HG03469 (cell line): ENCODE results near the gene RGSL1.

ENCODE experiments used
- ATAC-seq: cut with Tn5 transposase; IDR thresholded peaks from one replicate; pipeline ENCODE4 v1.9.1; 2021; ENCODE audit warnings: mild to moderate bottlenecking, moderate library complexity, moderate number of reproducible peaks; ENCODE audit not compliant: unreplicated experiment

RGSL1 gene

GRCh38 chr1:182587666-182588499 is 137.9 kb downstream of the RGSL1 start:
- no peak for ATAC-seq

GRCh38 chr1:182588500-182589396 is 138.8 kb downstream of the RGSL1 start, which contains the start of gene RNASEL:
TSS of gene RNASEL (minus strand) at chr1:182589256. CDS start at chr1:182586806, 2,450 bp downstream.
- peak; percentile 46 for ATAC-seq

DNA sequence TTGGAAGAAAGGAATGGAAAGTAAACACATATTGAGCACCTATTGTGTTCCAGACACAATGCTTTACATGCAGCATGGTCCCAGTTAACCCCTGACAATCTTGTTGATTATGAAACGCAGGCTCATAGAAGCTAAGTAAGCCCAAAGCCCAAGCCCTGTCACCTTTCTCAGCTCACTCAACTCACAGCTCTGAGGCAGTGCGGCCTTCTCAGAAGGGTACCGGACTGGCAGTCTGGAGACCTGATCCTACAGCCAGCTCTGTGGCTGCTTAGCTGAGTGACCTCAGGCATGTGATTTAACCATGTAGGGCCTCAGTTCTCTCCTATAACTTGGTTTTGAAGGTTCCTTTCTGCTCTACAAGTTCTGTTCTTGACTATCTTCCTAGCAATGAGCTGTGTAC is 139.6 kb downstream of the RGSL1 start:
- no peak for ATAC-seq

GRCh38 chr1:182589931-182590330 is 140.0 kb downstream of the RGSL1 start:
- ATAC-seq, result no peak

DNA sequence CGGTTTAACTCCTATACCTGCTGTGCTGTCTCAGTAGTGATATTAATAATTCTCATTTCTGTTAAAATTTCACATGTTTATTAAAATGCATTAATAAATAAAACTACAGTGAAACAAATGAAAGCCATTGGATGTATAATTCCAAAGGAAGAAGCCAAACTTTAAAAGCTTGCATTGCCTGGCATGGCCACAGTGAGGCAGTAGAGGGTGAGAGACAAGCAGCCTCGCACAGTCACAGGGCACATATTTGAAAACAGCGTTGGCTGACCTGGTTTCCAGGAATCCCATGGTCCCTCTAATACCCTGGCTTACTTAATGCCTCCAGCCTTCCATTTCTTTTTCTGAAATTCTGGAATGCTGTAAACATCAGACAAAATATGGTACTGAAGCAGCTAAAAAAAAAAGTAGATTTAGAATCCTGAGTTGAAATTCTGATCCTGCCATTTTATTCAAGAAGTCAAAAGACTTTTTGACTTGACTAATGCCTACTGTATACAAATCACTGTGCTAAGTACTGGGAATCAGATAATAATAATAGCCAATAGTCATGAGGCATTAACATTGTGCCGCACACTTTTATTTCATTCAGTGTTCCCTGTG is 145.8 kb downstream of the RGSL1 start:
- ATAC-seq, result no peak

DNA sequence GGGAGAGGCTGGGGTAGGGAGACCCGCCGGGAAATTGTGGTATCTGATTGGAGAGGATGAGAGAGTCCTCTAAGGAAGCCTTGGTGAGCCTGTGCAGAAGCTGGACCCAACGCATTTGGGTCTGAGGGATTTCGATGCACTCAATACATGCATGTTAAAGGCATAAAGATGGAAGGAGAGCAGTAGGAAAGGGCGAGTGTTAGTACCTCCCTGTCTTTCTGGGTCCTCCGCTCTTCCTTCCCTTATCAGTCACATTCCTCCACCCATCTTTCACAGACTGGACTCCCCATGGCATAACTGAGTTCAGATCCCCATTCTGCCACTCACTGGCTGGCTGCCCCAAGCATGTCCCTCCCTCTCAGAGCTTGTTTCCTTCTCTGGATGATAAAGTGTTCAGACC is 147.0 kb downstream of the RGSL1 start:
- ATAC-seq, result no peak

DNA sequence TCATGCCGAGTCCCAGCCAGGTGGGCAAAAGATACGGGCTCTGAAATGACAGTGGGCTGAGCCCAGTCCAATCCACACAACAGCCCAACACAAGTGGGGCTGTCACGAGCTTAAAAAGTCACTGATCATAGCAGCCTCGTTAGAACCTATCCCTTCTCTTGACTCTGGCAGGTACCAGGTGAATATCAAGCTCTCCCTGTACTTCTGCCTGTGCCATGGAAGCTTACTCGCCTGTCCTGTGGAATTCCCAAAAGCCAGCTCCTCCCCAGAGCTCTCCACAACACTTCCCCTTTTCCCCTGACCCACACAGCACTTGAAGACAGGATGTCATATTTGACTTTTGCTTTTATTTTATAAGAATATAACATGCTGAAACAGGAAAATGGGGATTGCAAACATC is 148.3 kb downstream of the RGSL1 start:
- no peak for ATAC-seq

GRCh38 chr1:182599339-182599738 is 149.4 kb downstream of the RGSL1 start:
- no peak for ATAC-seq

- ATAC-seq, result no peak
Measured at GRCh38 chr1:182600036-182600713, 150.2 kb downstream of the RGSL1 start.

DNA sequence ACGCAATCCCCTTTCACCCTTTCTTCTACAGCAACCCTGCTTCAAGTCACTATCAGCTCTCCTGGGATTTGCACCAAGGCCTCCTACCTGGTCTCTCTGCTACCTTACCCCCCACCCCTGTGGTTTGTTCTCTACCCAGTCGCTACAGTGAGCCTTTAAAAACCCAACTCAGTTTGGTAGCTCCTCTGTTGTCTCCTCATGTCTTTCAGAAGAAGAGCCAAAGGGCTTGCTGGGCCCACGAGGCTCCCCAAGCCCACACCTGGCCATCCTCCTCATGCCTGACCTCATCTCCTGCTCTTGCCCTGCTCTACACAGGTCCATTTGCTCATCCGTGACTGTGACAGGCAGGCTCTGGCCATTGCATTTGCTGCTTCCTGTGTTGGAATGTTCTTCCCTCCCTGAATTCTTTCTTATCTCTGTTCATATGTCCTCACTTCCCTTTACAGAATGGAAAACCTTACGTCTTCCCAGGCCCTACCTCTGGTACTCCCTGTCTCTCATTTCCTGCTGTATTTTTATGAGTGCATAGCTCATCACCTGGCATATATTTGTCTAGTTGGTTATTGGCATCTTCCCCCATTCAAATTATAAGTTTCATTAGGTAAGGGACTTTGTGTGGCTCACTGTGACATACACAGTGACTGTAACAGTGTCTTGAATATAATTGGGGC is 150.9 kb downstream of the RGSL1 start:
- ATAC-seq, result no peak

GRCh38 chr1:182601416-182601786 is 151.5 kb downstream of the RGSL1 start:
- ATAC-seq, result no peak

- no peak for ATAC-seq
Measured at GRCh38 chr1:182601913-182602312, 152.0 kb downstream of the RGSL1 start.

DNA sequence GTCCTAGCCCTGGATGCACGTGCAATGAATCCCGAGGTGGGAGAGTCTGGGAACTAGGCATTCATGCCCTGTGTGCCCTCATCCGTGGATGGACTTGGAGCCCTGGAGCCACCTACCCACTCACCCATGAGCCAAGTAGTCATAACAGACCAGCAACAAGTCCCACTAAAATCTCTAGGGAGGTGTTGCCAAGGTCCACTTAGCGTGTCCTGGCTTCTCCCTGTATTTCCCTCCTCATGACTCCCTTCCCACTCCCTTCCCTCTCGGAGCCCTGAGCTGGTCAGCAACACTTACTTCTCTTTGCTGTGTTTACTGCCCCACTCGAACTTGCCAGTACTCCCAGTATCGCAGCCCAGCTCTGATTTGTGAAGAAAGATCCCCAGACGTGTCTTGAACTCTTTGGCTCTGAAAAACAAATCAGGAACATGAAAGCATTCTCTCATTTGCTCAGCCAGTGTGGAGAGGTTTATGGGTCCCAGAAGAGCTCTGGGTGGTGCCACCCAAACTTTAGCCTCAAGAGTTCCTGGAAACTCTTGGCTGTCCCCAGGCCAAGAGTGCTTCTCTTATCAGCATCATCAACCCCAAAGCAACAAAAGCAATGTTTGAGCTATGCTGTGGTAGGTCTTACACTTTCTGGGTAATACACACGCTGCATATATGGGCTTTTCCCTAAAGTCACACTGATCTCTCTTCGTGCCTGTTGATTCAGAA is 153.1 kb downstream of the RGSL1 start:
- no peak for ATAC-seq

DNA sequence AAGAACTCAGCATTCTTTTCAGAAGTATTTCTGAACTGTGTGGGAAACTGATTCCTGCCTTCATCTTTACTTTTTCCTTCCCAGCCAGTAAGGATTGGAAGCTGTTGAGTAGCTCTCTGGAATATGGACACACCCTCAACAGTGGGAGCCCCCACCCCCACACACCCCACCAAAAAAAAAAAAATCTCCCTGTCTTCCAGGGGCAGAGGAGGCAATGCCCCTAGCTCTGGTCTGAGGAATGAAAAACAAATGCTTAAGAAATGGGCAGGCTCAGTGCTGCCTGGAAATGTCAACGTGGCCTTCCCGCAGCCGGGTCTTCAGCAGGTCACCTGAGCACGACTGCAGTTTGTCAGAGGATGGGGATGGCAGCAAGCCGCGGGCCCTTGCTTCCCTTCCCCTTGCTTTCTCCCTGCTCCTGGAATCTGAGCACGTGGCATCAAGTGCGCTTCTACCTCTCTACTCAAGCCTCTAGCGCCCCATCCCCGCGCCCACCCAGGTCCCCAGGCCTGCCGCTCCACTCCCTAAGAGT is 153.8 kb downstream of the RGSL1 start:
- ATAC-seq, result no peak

DNA sequence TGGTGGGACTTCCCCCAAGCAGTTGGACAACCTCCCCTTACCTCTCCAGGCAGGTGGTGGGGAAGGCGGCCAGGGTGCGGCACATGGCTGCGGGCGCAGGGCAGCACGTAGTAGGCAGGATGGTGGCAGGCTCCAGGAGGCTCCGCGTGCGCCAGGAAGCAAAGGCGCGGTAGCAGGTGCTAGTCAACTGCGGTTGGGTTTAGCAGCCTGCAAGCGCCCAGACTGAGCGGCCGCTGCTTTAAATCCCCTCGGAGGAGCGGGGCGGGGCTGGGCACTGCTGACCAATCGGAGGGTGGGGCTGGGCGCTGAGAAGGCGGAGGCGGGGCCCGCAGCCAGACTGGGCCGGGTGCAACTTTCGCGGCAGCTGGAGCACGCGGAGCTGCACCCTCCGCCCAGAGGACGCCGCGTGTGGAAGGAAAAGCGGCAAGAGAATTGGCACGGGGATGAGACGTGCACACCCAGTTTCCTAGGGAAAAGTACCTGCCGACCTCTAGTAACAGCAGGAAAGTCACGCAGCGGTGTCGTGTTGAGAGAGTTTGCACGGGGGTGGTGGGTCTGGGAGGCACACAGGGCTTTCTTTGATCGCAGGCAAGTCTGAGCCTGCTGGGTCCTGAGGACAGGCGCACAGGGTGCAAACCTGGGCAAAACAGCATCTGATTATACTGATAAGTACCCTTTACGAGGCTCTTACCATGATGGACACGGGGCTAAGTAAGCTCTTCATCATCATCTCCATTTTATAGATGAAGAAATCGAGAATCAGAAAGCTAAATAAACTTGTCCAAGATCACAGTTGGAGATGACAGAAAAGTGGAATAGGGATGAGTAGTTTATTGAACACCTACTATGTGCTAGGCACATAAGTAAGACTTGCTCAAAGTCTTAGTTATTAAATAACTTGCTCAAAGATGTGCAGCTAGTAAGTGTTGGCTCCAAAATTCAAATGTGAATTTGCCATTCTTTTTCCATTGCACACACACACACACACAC is 154.5 kb downstream of the RGSL1 start, which contains the start of gene RGS16:
Gene RGS16 (minus strand): TSS at position 215 of the 990 bp plus-strand sequence. CDS start 130 bp downstream, at position 85.
- peak; percentile 57 for ATAC-seq

- no peak for ATAC-seq
Measured at GRCh38 chr1:182607566-182607965, 157.6 kb downstream of the RGSL1 start.

GRCh38 chr1:182608236-182608635 is 158.3 kb downstream of the RGSL1 start:
- no peak for ATAC-seq
